Natural killer cell (primary cell): ENCODE data around the gene ARHGAP44. TPM values are rescaled to one million over a fixed set of nuclear protein-coding genes. Genes with fewer than 3 reads are reported as not detected.
A peak's percentile ranks its signal among the peaks of the same experiment; 100 is the strongest.
"Not testable (repeated sequence)": the region's sequence is repeated elsewhere in the genome, so short reads cannot be mapped to it uniquely, and the experiment has no call there.

Experiments used
- ATAC-seq, 3 donors: fragments of 150-1000 bp in 2 of 3; fragments of 200-7000 bp in 1 of 3; cut with Tn5 transposase; 1 replicate in 1 of 3; 2 replicates in 2 of 3; pipeline ENCODE4 v1.10.0; 2021; ENCODE audit warnings: mild to moderate bottlenecking in 2 of 3, moderate library complexity in 2 of 3
- DNase-seq, 2 donors: peaks; one replicate each; pipeline versions ENCODE4 v3.0.0 to v3.0.0-alpha.2; 2013 to 2021; ENCODE audit warnings: mixed read lengths in 1 of 2
- H3K27ac ChIP-seq: one replicate; pipeline ENCODE4 v1.5.1; 2013; ENCODE audit warnings: mild to moderate bottlenecking, low read length
- H3K27me3 ChIP-seq: one replicate; pipeline ENCODE4 v1.6.1; 2013; ENCODE audit warnings: low read length; ENCODE audit not compliant: control insufficient read depth, insufficient read depth
- H3K36me3 ChIP-seq: one replicate; pipeline ENCODE4 v1.6.1; 2013; ENCODE audit warnings: low read length; ENCODE audit not compliant: control insufficient read depth, insufficient read depth
- H3K4me1 ChIP-seq: one replicate; pipeline ENCODE4 v1.6.1; 2013; ENCODE audit warnings: low read length; ENCODE audit not compliant: control insufficient read depth, insufficient read depth
- H3K4me3 ChIP-seq: one replicate; pipeline ENCODE4 v1.5.1; 2013; ENCODE audit warnings: low read length
- H3K9me3 ChIP-seq: one replicate; pipeline ENCODE4 v1.6.1; 2013; ENCODE audit warnings: low read length; ENCODE audit not compliant: control insufficient read depth, insufficient read depth
- H3K27ac Mint-ChIP-seq, 2 donors: one replicate each; pipeline ENCODE4 v1.8.0; 2022; ENCODE audit warnings: mild to moderate bottlenecking in 2 of 2, mixed read lengths in 2 of 2, moderate library complexity in 1 of 2
- H3K27me3 Mint-ChIP-seq, 2 donors: one replicate each; pipeline ENCODE4 v1.8.0; 2022; ENCODE audit warnings: low read depth in 2 of 2, mixed read lengths in 2 of 2
- H3K36me3 Mint-ChIP-seq: one replicate; pipeline ENCODE4 v1.8.0; 2022; ENCODE audit warnings: mixed read lengths
- H3K4me1 Mint-ChIP-seq, 2 donors: one replicate each; pipeline ENCODE4 v1.8.0; 2022; ENCODE audit warnings: mixed read lengths in 2 of 2
- H3K4me3 Mint-ChIP-seq: one replicate; pipeline ENCODE4 v1.8.0; 2022; ENCODE audit warnings: mild to moderate bottlenecking, moderate library complexity, mixed read lengths
- H3K9me3 Mint-ChIP-seq, 2 donors: one replicate each; pipeline ENCODE4 v1.8.0; 2022; ENCODE audit warnings: mixed read lengths in 2 of 2
- WGBS: methylation state at CpG from one replicate; pipeline ENCODE4 v1.1.7; 2013; ENCODE audit warnings: missing lambda C conversion rate; ENCODE audit not compliant: insufficient coverage; 5-methylcytosine and 5-hydroxymethylcytosine counted together
- intact Hi-C: fragments of 100-400 bp; cut with micrococcal nuclease; formaldehyde crosslinking; loops from one replicate; pipeline ENCODE4 v1.14.2; 2022
- total RNA-seq, 4 donors: library from RNA; stranded (reverse); fragments of 120-200 nt in 1 of 4; gene quantifications; one replicate each; pipeline versions ENCODE4 v1.2.3 to v1.2.4, GENCODE V29; 2013 to 2022
- TF ChIP-seq, protein P1 (sequence below): fragments of 200-600 bp; IDR thresholded peaks from one replicate; pipeline ENCODE4 v1.8.0; 2022; ENCODE audit warnings: antibody characterized with exemption

The ARHGAP44 gene
- total RNA-seq, 3 donors from 2014 or later (not counting 1 experiment from before 2014, with no cell fraction given) = not detected

- Mint-ChIP-seq H3K27me3 (peaks cover 24 to 35% of the 10 kb centered on the region in 2 donors), H3K9me3 (no peaks in the 10 kb centered on the region), H3K4me3 (no peak overlapping the region), H3K4me1 (no peaks in the 10 kb centered on the region), H3K27ac (no peak overlapping the region), H3K36me3 (no peaks in the 10 kb centered on the region)
- H3K4me1 ChIP-seq = peaks cover 3% of the 10 kb centered on the region
- DNase-seq (no peak), ATAC-seq (peak in 2 of 3 donors; percentile 14 to 26)
- no peak overlapping the region for H3K4me3 ChIP-seq
- H3K9me3 ChIP-seq = no peaks in the 10 kb centered on the region
- no peaks in the 10 kb centered on the region for H3K36me3 ChIP-seq
- 15% methylated on average over 16 of the region's 16 CpGs for WGBS
- intact Hi-C loops = no loop called here
- H3K27me3 ChIP-seq = peaks cover 5% of the 10 kb centered on the region
- TF ChIP-seq, protein P1, sequence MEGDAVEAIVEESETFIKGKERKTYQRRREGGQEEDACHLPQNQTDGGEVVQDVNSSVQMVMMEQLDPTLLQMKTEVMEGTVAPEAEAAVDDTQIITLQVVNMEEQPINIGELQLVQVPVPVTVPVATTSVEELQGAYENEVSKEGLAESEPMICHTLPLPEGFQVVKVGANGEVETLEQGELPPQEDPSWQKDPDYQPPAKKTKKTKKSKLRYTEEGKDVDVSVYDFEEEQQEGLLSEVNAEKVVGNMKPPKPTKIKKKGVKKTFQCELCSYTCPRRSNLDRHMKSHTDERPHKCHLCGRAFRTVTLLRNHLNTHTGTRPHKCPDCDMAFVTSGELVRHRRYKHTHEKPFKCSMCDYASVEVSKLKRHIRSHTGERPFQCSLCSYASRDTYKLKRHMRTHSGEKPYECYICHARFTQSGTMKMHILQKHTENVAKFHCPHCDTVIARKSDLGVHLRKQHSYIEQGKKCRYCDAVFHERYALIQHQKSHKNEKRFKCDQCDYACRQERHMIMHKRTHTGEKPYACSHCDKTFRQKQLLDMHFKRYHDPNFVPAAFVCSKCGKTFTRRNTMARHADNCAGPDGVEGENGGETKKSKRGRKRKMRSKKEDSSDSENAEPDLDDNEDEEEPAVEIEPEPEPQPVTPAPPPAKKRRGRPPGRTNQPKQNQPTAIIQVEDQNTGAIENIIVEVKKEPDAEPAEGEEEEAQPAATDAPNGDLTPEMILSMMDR = no peak
- no peak overlapping the region for H3K27ac ChIP-seq
Observed at GRCh38 chr17:12973496-12974004, 184.3 kb downstream of the ARHGAP44 start.

DNA sequence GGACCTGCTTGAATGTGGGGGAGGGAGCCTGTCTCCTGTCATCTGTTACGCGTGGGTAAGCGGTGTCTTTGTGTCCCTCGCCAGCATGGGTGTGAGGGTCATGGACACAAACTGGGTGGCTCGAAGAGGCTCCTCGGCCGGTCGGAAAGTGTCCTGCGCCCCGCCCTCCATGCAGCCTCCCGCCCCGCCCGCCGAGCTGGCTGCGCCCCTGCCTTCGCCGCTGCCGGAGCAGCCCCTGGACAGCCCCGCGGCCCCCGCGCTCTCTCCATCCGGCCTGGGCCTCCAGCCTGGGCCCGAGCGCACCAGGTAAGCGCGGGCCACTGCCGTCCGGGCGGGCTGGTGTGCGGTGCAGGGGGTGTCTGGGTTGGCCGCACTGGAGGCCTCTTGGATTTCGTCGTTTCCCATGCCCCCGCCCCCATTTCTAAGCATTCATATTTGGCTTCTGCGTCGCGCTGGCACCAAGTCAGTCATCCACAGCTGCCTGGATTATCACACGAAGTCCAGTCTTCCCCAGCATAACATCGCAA is 184.8 kb downstream of the ARHGAP44 start:
- peaks cover 24 to 35% of the 10 kb centered on the region in 2 donors for H3K27me3 Mint-ChIP-seq

GRCh38 chr17:12977008-12977751 is 187.9 kb downstream of the ARHGAP44 start:
- H3K27ac ChIP-seq = no peak overlapping the region
- H3K9me3 ChIP-seq = no peaks in the 10 kb centered on the region
- H3K9me3 Mint-ChIP-seq = no peaks in the 10 kb centered on the region
- no peaks in the 10 kb centered on the region for H3K36me3 Mint-ChIP-seq
- ATAC-seq (no peak), DNase-seq (no peak)
- no peak overlapping the region for H3K4me3 ChIP-seq
- TF ChIP-seq, protein P1 = no peak
- no peak overlapping the region for H3K4me3 Mint-ChIP-seq
- H3K27me3 ChIP-seq = no peaks in the 10 kb centered on the region
- peaks cover 11% of the 10 kb centered on the region for H3K4me1 ChIP-seq
- no peaks in the 10 kb centered on the region for H3K36me3 ChIP-seq
- intact Hi-C loops = no loop called here
- WGBS = 79% methylated on average over 13 of the region's 13 CpGs
- H3K27ac Mint-ChIP-seq = no peak overlapping the region
- peaks cover 3 to 4% of the 10 kb centered on the region in 2 donors for H3K4me1 Mint-ChIP-seq
- peaks cover 18 to 19% of the 10 kb centered on the region in 2 donors for H3K27me3 Mint-ChIP-seq

More for the DNA sequence above, 184.8 kb downstream of the ARHGAP44 start:
- peak in 1 of 3 donors; percentile 28 for ATAC-seq
- Mint-ChIP-seq H3K9me3 (no peaks in the 10 kb centered on the region), H3K4me3 (peak overlapping the region; percentile 6), H3K4me1 (no peaks in the 10 kb centered on the region), H3K27ac (no peak overlapping the region), H3K36me3 (no peaks in the 10 kb centered on the region)
- Histone ChIP-seq H3K4me1 (peaks cover 3% of the 10 kb centered on the region), H3K27me3 (peaks cover 5% of the 10 kb centered on the region), H3K36me3 (no peaks in the 10 kb centered on the region), H3K27ac (no peak overlapping the region), H3K9me3 (no peaks in the 10 kb centered on the region), H3K4me3 (no peak overlapping the region)
- DNase-seq = no peak
- TF ChIP-seq, protein P1 = no peak
- 11% methylated on average over 40 of the region's 40 CpGs for WGBS
- intact Hi-C loops = no loop called here

- H3K9me3 ChIP-seq, H3K4me1 Mint-ChIP-seq, H3K4me3 ChIP-seq, intact Hi-C loops, H3K4me3 Mint-ChIP-seq, H3K27me3 ChIP-seq, H3K27ac ChIP-seq, H3K9me3 Mint-ChIP-seq, H3K27ac Mint-ChIP-seq, DNase-seq, ATAC-seq, H3K36me3 Mint-ChIP-seq, H3K36me3 ChIP-seq: not testable (repeated sequence)
- H3K4me1 ChIP-seq = peaks cover 16% of the 10 kb centered on the region
- peaks cover 13 to 19% of the 10 kb centered on the region in 2 donors for H3K27me3 Mint-ChIP-seq
- WGBS = 90% methylated on average over 6 of the region's 6 CpGs
Observed at GRCh38 chr17:12978787-12979186, 189.5 kb downstream of the ARHGAP44 start.
